HepG2 (cell line): ENCODE results near the gene ZMIZ1. TPM values are rescaled to one million over a fixed set of nuclear protein-coding genes. Genes with fewer than 3 reads are reported as not detected.

Experiments
- ATAC-seq: fragments of 200-7000 bp; cut with Tn5 transposase; 3 replicates; pipeline ENCODE4 v1.9.1; 2020; ENCODE audit warnings: mild to moderate bottlenecking, moderate library complexity
- BruUV-seq: library from RNA; stranded (reverse); fragments of 400-500 nt; replicated peaks from 2 replicates; lab custom pipeline; 2021; lab: Mats Ljungman, UMichigan
- CTCF ChIA-PET: fragments of 300-600 bp; formaldehyde crosslinking; extraction: SDS; loops from one replicate; lab custom pipeline; 2021; ENCODE audit warnings: low total read pairs, inconsistent platforms, low intra/inter-chr PET ratio; lab: Yijun Ruan, JAX
- POLR2A ChIA-PET: fragments of 350-600 bp; sonication (Branson Sonifier 250); formaldehyde crosslinking; loops from one replicate; lab custom pipeline; 2020; ENCODE audit warnings: antibody characterized with exemption, inconsistent platforms; lab: Yijun Ruan, JAX
- DNase-seq: peaks from one replicate; pipeline ENCODE4 v3.0.0-alpha.2; 2015; ENCODE audit warnings: low spot score
- FAIRE-seq: peaks from 3 replicates; lab custom pipeline; 2011; peaks lifted over from hg19 to GRCh38; lab: Jason Lieb, UNC
- H2AFZ ChIP-seq: one replicate; pipeline ENCODE4 v1.6.1; 2011; ENCODE audit warnings: low read length, inconsistent platforms
- H3K27ac ChIP-seq: fragments of 300-600 bp; 3 replicates; pipeline ENCODE4 v1.8.0; 2011; ENCODE audit warnings: mixed run types, mild to moderate bottlenecking, mixed read lengths, low read length, inconsistent platforms; ENCODE audit not compliant: insufficient read depth; ENCODE audit errors: extremely low read length
- H3K27me3 ChIP-seq, 2 experiments: fragments of 200-600 bp in 1 of 2; 2 replicates in 1 of 2; 3 replicates in 1 of 2; pipeline versions ENCODE4 v1.6.0 to v1.8.0; 2011; ENCODE audit warnings: low read length in 2 of 2, mild to moderate bottlenecking in 2 of 2, moderate library complexity in 2 of 2, inconsistent platforms in 1 of 2; ENCODE audit not compliant: insufficient read depth in 2 of 2, control insufficient read depth in 1 of 2
- H3K36me3 ChIP-seq, 2 experiments: fragments of 200-600 bp in 1 of 2; replicated peaks in 1 of 2; 2 replicates in 1 of 2; 3 replicates in 1 of 2; pipeline versions ENCODE4 v1.5.1 to v1.8.0; 2011; ENCODE audit warnings: low read length in 2 of 2, inconsistent platforms in 1 of 2; ENCODE audit not compliant: insufficient read depth in 2 of 2, control insufficient read depth in 1 of 2
- H3K4me1 ChIP-seq: 2 replicates; pipeline ENCODE4 v1.5.1; 2012; ENCODE audit warnings: low read length, inconsistent platforms; ENCODE audit not compliant: insufficient read depth
- H3K4me2 ChIP-seq: 2 replicates; pipeline ENCODE4 v1.6.0; 2011; ENCODE audit warnings: low read depth, low read length, inconsistent platforms
- H3K4me3 ChIP-seq, 3 experiments: fragments of 200-600 bp in 1 of 3; sonication (generic), shearing (Covaris generic) in 1 of 3; replicated peaks in 1 of 3; 2 replicates each; pipeline ENCODE4 v1.5.1; 2011 to 2016; ENCODE audit warnings: low read length in 3 of 3, inconsistent platforms in 2 of 3, low read depth in 2 of 3, mild to moderate bottlenecking in 2 of 3, control low read depth in 1 of 3, mixed read lengths in 1 of 3; ENCODE audit not compliant: insufficient read depth in 1 of 3
- H3K79me2 ChIP-seq: one replicate; pipeline ENCODE4 v1.6.1; 2011; ENCODE audit warnings: low read length, inconsistent platforms; ENCODE audit not compliant: insufficient read depth
- H3K9ac ChIP-seq: 2 replicates; pipeline ENCODE4 v1.6.0; 2011; ENCODE audit warnings: mild to moderate bottlenecking, low read depth, low read length, inconsistent platforms; ENCODE audit not compliant: insufficient read depth
- H3K9me3 ChIP-seq: 2 replicates; pipeline ENCODE4 v1.5.1; 2012; ENCODE audit warnings: mild to moderate bottlenecking, low read length
- H4K20me1 ChIP-seq: 2 replicates; pipeline ENCODE4 v1.6.0; 2011; ENCODE audit warnings: inconsistent platforms, mild to moderate bottlenecking, low read length, moderate library complexity; ENCODE audit not compliant: insufficient read depth
- AGO2 ChIP-seq: fragments of 200-400 bp; formaldehyde crosslinking; optimal IDR thresholded peaks from 2 replicates; pipeline ENCODE3; 2017; ENCODE audit warnings: mild to moderate bottlenecking, low read depth, low read length, moderate library complexity
- JUNB ChIP-seq: sonication (generic); formaldehyde crosslinking; IDR thresholded peaks from 2 replicates; pipeline ENCODE4 v1.8.0; 2022; ENCODE audit warnings: missing genetic modification reagents, mild to moderate bottlenecking, borderline replicate concordance
- ZNF687 ChIP-seq: sonication (generic); formaldehyde crosslinking; IDR thresholded peaks from 2 replicates; pipeline ENCODE4 v1.5.1; 2020; ENCODE audit warnings: mild to moderate bottlenecking, missing genetic modification reagents, moderate library complexity
- WGBS: methylation state at CpG from one replicate; pipeline ENCODE4 v1.1.6; 2017; ENCODE audit warnings: low lambda C conversion rate; 5-methylcytosine and 5-hydroxymethylcytosine counted together
- in situ Hi-C: cut with HindIII; loops from 2 replicates; pipeline ENCODE4 v1.10.0; 2017; ENCODE audit warnings: low pct_unique_long_range_greater_than_20kb; ENCODE audit not compliant: extremely low pct_ligation_motif_present
- intact Hi-C: fragments of 100-400 bp; cut with micrococcal nuclease; formaldehyde crosslinking; loops from one replicate; pipeline ENCODE4 v1.10.0; 2022; ENCODE audit not compliant: unreplicated experiment
- polyA plus RNA-seq, 8 experiments: library from polyadenylated mRNA; depleted of rRNA in 3 of 8; stranded (reverse) in 7 of 8; unstranded in 1 of 8; fragments of >200 nt; fragmentation: Illumina TruSeq in 4 of 8; extraction: Trizol in 4 of 8; gene quantifications; 2 replicates each; pipeline versions ENCODE4 v1.2.1 to v1.2.3, GENCODE V29; 2011 to 2016; ENCODE audit warnings: low read depth in 4 of 8, missing spikeins in 1 of 8, mixed read lengths in 1 of 8; ENCODE audit not compliant: insufficient read depth in 1 of 8
- total RNA-seq, 5 experiments: library from RNA; depleted of rRNA; stranded (reverse); fragments of >200 nt; fragmentation: Illumina TruSeq; extraction: Trizol; gene quantifications; 2 replicates each; pipeline ENCODE4 v1.2.3, GENCODE V29; 2016; ENCODE audit warnings: low read depth in 1 of 5

ZMIZ1 gene
- total and polyA plus RNA-seq, 2 of the 13 experiments (the other 11 are each of a cell fraction or from before 2014, with no cell fraction given): 5.3 to 10.2 TPM

GRCh38 chr10:79162861-79163665 is 94.3 kb downstream of the ZMIZ1 start:
- no peak for DNase-seq

More at GRCh38 chr10:79162861-79163665, 94.3 kb downstream of the ZMIZ1 start:
- BruUV-seq: no TSS peak
- H3K27ac ChIP-seq: no peak overlapping the region
- H4K20me1 ChIP-seq: peaks cover 6% of the 10 kb centered on the region; the same call in 1 of the 2 replicates
- H3K4me3 ChIP-seq: no peak overlapping the region
- CTCF ChIA-PET: no interaction called here
- no peak overlapping the region for H3K4me2 ChIP-seq
- intact Hi-C loops: no loop called here
- H3K27me3 ChIP-seq: no peaks in the 10 kb centered on the region
- H3K36me3 ChIP-seq: peaks cover 18 to 80% of the 10 kb centered on the region in 2 experiments
- FAIRE-seq: no peak
- POLR2A ChIA-PET: interaction anchor here (0.9 kb wide), 1 partner anchor 13 kb away, joined by 3 read pairs; no protein-coding TSS in a partner anchor
- no peak overlapping the region for H2AFZ ChIP-seq
- H3K4me1 ChIP-seq: peaks cover 27% of the 10 kb centered on the region
- H3K9ac ChIP-seq: no peak overlapping the region
- TF ChIP-seq ZNF687 (CRISPR knock-in tag) (0 out of 2 replicates have a peak, but pooled peaks have one; percentile 19), JUNB (CRISPR knock-in tag) (no peak), AGO2 (peak; percentile 35)
- peaks cover 24% of the 10 kb centered on the region for H3K79me2 ChIP-seq
- H3K9me3 ChIP-seq: no peaks in the 10 kb centered on the region
- in situ Hi-C loops: no loop called here
- no peak for ATAC-seq
- WGBS: 96% methylated on average over 6 of the region's 17 CpGs
